GM13977 (cell line): ENCODE data around the gene NPSR1.

Experiments
- DNase-seq: peaks from one replicate; pipeline ENCODE4 v3.0.0; 2012; ENCODE audit warnings: low spot score
- CTCF ChIP-seq: IDR thresholded peaks from 2 replicates; pipeline ENCODE4 v1.5.1; 2012; ENCODE audit warnings: mild to moderate bottlenecking, control low read depth; ENCODE audit not compliant: insufficient read depth; ENCODE audit errors: extremely low read depth, missing control alignments
- in situ Hi-C: fragments of 300-500 bp; cut with MboI; formaldehyde crosslinking; loops from one replicate; pipeline ENCODE4 v1.12.0; 2022; ENCODE audit warnings: low sequenced_read_pairs, low pct_unique_long_range_greater_than_20kb, mixed read lengths, inconsistent platforms; ENCODE audit not compliant: unreplicated experiment

Gene NPSR1

GRCh38 chr7:34673066-34673465, 15.0 kb downstream of the NPSR1 start:
- in situ Hi-C loops: no loop called here
- no peak for DNase-seq
- no peak for TF ChIP-seq CTCF

GRCh38 chr7:34675749-34676374, 17.8 kb downstream of the NPSR1 start:
- peak; percentile 73 for TF ChIP-seq CTCF
- in situ Hi-C loops: no loop called here
- peak; percentile 29 for DNase-seq

GRCh38 chr7:34677491-34677890, 19.5 kb downstream of the NPSR1 start:
- no peak for TF ChIP-seq CTCF

GRCh38 chr7:34687529-34687928, 29.5 kb downstream of the NPSR1 start:
- TF ChIP-seq CTCF: no peak
- DNase-seq: no peak
- in situ Hi-C loops: no loop called here

More at GRCh38 chr7:34677491-34677890, 19.5 kb downstream of the NPSR1 start:
- in situ Hi-C loops: no loop called here
- DNase-seq: no peak

- in situ Hi-C loops: no loop called here
- no peak for TF ChIP-seq CTCF
- no peak for DNase-seq
These were observed 38.4 kb downstream of the NPSR1 start for GRCh38 chr7:34696415-34696814.

- no peak for TF ChIP-seq CTCF
- in situ Hi-C loops: no loop called here
- DNase-seq: no peak
These were observed 51.8 kb downstream of the NPSR1 start for GRCh38 chr7:34709771-34710170.

- no peak for TF ChIP-seq CTCF
- in situ Hi-C loops: no loop called here
- no peak for DNase-seq
These were observed 60.8 kb downstream of the NPSR1 start for GRCh38 chr7:34718867-34719266.
